ENCODE data around the gene DYNLT3.

DYNLT3 gene, protein sequence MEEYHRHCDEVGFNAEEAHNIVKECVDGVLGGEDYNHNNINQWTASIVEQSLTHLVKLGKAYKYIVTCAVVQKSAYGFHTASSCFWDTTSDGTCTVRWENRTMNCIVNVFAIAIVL

DNA sequence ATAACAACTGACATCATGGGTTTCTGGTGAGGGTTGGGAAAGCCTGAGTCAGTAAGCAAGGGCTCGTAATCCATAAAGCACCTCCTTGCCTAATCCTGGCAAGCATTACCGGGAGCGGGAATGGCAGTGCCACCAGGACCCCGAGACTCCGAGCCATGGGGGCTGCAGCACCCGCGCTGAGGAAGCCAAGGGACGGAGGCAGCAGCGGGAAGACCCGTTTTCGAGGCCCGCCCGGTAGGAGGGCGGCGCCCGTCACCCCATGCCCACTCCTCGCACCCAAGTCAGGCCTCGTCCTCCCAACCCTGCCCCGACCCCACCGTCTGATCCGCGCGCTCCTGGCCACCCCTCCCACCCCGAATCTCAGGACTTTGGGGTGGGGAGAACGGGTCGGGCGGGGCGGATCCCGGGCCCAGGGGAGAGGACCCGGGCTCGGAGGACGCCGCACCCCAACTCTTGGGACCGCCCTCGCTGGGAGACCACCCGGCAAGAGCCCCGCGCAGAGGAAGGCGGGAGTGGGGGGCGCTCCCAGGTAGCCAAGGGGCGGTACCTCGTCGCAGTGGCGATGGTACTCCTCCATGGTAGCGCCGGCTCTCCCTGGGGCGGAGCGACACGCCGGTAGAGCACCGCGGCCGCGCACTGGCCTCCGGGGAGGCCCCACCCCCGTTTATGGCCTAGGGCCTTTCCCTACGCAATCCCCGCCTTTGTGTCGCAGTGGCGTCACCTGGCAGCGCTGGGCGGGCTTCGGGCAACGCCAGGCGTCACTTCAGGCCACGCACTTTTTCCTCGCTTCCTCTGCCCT lies at the start of gene DYNLT3:
Gene DYNLT3, minus strand, starts transcription at position 638 of the 799 bp plus-strand sequence. Its CDS starts 61 bp downstream, at position 577.
- DNase-seq = peak; percentile 83

DNA sequence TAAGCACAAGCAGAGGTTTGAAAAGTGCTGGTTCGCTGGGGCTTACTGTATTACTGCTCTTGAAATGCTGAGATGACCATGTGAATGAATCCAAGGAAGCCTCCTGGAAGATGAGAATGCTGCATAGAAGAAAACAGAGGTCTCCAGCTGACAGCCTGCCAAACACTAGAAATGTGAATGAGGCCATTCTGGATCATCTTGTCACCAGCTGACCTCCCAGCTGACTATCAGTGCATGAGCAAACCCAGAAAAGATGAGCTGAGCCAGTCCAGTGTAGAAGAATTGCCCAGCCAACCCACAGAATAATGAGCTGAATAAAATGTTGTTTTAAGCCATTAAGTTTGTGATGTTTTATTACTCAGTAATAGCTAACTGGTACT lies 49.1 kb upstream of the DYNLT3 start:
- no peak for DNase-seq

DNA sequence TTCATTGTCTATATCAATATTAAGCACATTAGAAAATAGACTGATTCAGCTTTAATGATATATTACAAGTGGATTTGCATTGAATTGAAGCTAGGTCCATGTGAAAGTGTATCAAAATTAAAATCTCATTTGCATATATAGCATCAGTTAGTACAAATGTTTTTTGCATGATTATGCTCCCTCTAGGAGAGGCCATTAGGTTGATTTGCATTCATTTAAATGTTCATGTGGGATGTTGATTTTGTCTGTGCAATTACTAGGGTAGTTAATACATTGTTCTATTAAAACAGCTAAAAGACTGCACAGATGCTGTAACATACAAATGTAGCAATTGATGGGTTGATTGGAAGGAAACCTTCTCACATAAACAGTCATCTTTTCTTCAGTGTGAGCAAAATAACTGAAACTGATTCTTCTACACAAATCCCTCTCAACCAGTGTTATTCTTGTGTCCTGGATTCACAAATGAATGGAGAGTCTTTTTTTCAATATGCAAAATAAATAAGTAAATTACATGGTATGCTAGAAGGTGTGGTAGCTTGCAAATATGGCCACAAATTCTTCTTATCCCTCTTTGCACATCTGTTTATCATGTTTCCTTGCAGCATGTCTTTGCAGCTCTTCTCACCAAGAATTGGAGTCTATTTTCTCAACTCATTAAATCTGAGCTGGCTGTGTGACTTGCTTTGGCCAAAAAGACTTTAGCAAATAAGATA lies 48.6 kb upstream of the DYNLT3 start:
- no peak for DNase-seq

DNA sequence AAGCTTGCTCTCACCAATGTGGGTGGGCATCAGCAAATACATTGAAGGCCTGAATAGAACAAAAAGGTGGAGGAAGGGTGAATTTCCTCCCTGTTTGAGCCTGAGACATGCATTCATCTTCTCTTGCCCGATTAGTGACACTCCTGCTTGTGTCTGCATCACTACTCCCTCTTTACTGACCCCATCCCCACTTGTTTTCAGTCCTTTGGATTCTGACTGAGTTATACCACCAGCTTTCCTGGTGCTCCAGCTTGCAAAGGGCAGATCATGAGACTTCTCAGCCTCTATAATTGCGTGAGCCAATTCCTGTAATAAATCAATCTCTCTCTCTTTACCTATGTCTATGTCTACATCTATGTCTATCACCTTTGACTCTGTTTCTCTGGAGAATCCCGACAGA lies 47.4 kb upstream of the DYNLT3 start:
- no peak for DNase-seq

DNA sequence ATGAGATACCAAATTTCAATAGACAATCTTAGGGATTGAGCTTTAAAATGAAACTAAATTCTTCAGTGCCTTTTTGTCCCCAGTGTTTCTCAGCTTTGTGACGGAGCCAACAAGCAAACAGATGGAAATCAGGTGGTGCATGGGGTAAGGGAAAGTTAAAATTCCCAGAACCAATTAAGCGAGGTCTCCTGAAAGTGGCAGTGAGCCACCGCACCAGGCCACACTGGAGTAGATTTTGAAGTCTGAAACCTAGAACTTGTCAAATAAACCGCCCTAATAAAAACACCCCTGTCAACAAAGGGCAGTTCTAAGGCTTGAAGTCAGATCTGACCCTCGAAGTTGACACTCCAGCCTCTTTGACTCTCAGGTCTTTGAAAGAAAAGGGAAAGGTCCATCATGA lies 40.6 kb upstream of the DYNLT3 start:
- no peak for DNase-seq

DNA sequence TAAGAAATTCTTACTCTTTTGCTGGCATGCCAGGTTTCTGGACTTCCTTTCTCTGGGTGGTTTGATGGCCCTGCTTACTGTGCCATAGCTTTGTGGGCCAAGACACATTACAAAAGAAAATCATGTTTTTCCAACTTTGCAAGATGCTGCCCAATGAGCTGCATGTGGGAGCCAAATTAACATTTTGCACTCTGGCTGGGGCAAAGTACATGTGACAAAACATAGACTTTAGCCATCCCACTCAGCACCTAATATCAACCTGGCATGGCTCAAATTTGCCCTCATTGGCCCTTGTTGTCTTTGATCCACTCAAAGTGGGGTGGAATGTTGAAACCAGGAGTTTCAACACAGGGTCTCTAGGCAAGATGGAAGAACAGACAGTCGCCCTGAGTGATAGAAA lies 40.0 kb upstream of the DYNLT3 start:
- no peak for DNase-seq

DNA sequence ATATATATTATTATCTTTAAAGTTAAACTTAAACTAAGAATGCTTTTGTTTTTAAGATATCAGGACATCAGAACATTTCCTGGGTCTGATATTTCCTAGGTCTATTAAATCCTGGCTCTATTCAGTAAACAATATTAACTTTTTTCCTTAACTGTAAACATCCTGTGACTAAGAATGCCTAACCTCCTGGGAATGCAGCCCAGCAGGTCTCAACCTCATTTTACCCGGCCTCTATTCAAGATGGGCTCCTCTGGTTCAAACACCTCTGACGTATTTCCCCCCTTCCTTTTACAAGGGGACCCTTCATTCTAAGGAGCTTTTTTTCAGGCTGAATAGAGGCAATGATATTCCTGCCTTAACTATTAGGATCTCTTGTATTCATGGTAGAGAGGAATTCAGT lies 35.8 kb upstream of the DYNLT3 start:
- no peak for DNase-seq

DNA sequence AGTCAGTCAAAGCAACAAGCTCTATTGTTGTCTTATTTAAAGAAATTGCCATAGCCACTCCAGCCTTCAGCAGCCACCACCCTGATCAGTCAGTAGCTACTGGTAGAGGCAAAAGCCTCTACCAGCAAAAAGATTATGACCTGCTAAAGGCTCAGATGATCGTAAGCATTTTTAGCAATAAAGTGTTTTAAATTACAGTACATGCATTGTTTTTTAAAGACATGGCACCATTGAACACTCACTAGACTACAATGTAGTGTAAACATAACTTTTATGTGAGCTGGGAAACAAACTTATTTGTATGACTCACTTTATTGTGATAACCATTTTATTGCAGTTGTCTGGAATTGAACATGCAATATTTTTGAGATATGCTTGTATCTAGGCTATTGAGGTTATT lies 32.3 kb upstream of the DYNLT3 start:
- DNase-seq = no peak

DNA sequence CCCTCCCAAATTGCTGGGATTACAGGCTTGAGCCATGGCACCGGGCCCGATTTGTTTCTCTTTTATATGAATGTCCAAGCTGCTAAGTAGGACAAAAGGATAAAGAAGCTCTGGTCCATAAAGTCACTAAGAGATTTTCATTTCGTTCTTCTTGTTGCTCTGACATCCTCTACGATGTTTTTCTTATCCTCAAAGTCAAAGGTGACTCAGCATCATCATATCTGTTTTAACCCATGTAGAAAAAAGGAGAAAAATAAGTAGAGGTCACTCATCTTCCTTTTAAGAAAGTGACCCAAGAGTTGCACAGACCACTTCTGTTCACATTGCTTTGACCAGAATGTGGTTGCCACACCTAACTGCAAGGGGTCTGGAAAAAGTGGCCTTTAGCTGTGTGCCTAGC lies 29.3 kb upstream of the DYNLT3 start:
- DNase-seq = no peak

DNA sequence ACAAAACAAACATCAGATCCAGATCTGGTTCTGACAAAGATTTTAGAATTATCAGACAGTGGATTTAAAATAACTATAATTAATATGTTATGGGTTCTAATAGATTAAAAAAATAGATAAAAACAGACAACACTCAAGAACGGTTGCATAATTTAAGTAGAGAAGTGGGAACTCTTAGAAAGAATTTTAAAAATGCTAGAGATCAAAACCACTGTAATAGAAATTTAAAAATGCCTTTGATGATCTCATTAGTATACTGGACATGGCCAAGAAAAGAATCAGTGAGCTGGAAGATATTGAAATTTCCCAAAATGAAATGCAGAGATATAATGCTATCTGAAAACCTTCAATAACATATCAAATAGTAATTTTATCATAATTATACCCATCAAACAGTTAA lies 28.3 kb upstream of the DYNLT3 start:
- DNase-seq = no peak

DNA sequence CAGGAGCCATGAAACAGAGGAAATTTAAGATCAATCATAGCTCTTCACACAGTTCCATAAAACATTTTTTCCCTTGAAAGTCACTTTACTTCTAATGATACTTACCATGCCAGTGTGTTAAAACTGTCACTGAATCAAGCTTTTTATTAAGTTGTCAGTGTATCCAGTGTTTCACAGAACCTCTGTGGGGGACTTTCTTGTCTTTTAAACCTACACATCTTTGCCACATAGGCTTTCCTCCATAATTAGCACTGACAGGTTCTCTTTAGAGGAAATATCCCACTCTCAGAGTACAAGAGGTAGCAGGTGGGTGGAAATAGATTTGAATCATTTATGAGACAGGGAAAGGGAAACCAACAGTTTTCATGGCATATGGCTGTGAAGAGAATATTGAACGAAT lies 25.8 kb upstream of the DYNLT3 start:
- no peak for DNase-seq

DNA sequence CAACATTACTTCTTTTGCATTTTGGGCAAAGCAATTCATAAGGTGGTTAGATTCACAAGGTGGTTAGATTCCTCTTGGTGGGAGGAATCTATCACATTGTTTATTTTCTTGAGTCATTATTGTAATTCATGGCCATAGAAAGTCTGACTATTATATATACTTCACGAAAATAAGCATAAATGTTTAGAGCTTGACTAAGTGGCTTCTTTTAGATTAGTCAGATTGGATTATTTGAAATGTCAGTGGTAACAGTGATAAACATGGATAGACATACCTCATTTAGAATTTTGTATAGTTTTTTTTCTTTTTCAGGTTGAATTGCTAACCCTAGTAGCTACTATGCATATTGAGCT lies 24.9 kb upstream of the DYNLT3 start:
- DNase-seq = no peak

DNA sequence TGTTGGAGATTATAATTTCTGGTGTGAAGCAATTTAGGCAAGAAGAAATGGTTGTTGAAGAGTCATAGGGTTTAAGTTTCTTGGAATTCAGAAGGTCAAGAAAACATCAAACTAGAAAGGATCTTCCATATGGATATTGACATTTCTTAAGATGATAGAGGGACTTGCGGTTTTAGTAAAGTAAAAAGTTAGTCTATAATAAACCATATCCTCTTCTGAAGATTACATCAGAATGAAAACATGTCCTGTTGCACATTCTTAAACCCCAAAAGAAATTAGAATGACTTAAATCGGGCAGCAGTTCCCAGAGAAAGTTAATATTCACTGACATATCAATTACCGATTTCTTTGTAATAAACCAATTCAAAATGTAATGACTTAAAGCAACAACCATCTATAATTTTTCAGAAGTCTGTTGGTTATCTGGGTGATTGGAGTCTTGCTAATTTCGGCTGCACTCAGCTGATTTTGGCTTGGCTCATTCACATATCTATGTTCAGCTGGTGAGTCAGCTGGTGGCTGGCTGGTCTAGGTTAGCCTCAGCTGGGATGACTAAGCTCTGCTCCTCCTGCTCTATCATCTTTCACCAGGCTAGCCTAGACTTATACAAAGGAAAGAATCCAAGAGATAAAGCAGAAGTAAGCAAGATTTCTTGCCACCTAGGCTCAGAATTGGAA lies 24.4 kb upstream of the DYNLT3 start:
- DNase-seq = peak; percentile 32

DNA sequence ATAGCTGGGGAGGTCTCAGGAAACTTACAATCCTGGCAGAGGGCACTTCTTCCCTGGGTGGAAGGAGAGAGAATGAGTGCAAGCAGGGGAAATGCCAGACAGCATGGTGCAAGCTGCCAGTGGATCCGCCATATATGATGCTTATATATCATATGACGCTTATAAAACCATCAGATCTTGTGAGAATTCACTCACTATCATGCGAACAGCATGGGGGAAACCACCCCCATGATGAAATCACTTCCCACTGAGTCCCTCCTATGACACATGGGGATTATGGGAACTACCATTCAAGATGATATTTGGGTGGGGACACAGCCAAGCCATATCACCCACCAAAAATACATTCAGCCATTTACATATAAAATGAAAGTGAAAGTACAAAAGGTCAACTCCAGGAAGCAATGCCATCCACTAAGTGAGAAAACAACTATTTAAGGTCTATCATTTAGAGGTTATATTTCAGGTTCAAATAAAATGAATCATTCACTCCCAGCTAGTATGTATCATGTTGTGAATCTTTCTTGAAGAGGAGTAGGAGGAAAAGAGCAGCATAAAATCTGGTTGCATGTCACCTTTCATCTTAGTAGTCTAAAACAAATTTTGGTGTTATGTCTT lies 20.3 kb upstream of the DYNLT3 start:
- no peak for DNase-seq

DNA sequence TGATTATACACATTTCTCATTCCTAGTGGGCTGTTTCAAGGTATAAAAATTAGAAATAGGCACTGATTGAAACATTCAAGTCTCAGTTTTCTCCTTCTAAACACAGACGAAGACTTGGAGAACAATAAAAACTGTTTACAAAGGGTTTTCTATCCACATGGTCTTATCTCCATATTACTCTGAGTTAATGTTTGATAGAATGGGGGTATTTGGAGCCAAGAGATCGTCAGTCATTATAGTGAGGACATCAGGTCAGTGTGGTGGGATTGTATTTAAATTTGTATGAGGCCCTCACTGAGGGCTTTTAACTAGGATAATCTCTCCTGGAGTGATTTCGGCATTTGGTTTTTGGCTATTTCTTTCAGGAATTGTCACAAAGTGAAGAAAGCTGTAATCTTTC lies 16.4 kb upstream of the DYNLT3 start:
- DNase-seq = no peak

DNA sequence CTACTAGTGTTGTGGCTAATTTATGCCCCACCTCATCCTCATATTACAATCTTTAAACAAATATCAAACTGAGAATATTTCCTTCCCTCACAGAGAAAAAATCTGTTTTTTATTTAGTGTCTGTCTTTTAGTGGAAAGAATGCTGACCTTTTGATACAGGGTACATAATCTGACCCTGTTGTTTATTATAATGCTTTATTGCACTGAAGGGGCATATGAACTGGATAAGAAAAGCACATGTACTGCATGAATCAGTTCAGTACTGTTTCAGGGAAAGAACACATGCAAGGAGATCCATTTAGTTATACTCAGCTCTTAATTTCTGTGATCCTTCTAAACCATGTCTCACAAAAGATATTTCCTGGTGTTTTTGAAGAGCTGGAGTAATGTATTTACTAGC lies 15.5 kb upstream of the DYNLT3 start:
- DNase-seq = no peak

DNA sequence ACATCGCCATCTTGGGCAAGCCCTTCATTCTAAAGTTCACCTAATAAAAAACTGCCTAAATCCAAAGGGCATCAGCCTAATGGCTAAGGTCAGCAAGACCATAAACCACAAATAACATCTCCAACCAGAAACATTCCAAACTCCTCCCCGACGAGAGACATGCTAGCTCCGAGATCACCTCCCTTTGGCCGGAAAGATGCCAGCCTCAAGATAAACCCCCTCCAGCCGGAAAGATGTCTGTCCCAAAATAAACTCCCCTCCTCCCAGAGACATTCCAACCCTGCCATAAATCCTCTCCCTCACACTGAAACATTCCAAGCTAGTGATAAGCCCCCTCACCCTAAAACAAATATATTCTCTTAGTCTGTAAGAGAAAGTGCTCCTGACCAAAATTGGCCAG lies 13.3 kb upstream of the DYNLT3 start:
- DNase-seq = no peak

DNA sequence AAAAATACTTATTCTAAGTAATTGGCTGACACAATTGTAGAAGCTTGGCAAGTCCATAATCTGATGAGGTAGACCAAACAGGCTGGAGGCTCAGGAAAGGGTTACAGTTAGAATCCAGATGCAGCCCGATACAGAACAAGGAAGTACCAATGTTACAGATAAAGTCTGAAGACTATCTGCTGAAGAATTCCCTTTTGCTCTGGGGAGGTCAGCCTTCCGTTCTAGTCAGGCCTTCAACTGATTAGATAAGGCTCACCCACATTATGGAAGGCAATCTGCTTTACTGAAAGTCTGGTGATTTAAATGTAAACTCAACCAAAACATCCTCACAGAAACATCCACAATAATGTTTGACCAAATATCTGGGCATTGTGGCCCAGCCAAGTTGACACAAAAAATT lies 7.4 kb upstream of the DYNLT3 start:
- no peak for DNase-seq

DNA sequence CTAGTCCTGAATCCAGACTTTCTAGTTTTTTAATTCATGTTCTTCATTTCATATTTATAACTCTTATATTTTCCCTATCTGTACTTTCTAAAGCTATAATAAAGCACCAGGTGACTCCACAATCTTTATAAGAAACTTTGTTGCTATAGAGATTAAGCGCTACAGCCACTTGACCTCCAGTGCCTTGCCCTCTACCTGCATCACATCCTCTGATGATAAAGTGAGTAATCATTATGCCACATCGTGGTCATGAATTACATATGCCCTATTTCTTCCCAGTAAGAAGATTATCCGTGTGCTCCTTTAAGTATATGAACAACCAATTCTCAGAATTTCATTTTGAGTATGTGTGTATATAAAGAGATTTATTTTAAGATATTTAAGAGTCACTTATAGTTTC lies 6.8 kb upstream of the DYNLT3 start:
- DNase-seq = no peak

DNA sequence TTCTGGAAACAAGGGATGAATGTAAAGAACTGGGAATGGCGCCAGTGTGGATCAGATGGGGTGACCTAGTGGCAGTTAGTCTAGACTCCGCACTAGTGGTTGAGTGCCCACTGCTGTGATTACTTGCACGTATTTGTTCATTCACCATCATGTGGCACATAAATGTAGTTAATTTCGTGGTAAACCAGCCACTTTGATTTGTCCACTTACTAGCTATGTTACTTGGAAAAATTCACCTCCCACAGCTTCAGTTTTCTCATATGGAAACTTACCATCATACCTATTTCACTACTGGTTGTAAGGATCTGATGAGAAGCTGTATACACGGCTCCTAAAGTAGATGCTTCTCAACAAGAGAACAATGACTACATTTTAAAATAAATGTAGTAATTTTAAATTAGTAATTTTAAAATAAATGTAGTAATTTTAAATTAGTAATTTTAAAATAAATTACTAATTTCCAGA lies 394 bp upstream of the DYNLT3 start:
- DNase-seq = no peak

DNA sequence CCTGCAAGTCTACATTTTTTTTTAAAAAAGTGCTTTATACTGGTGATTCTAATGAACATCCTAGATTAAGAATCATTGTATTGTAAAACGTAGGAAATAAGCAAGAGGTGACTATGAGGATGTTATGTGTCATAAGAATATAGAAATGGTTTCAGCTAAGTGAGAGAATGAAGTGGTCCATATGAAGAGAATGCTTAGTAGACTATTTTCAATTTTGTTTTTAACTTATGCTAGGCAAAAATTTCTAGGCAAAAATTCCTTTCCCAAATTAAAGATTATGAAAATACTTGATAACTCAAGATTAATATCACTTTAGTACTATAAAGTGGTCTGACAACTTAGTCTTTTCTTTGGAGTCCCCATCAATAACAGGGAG lies 825 bp downstream of the DYNLT3 start:
- DNase-seq = no peak

DNA sequence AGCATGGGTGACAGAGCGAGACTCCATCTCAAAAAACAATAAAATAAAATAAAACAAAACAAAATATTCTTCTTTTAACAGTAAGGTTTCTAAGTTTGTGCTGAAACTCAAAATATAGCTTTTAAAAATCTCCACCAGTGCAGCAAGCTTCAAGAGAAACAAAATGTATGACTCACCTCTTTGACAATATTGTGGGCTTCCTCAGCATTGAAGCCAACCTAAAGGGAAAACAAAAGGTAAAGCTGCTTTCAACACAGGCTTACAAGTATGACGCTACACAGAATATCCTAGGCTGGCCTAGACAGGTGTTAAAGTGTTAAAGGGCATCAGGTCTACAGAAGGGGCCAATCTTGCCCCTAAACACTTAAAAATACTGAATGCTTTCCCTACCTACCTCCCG lies 1.2 kb downstream of the DYNLT3 start:
- peak; percentile 10 for DNase-seq

DNA sequence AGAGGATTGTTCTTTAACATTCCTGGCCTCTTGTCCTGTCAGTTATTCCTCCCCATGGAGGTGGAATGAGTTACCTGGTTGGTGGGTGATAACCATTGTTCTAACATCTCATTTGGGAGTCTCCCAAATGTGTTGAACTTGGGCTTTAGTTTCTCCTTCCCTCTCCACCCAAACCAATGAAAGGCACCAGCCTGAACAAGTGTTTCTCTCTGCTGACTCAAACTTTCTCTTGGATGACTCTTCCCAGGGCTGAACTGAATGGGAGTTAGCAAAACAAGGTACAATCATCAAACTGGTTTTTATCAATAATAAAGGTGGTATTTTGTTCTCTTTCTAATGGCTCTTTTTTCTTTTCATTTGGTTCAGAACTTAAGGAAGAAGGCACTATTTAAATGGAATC lies 2.7 kb downstream of the DYNLT3 start:
- DNase-seq = no peak

Data from activated CD4-positive, alpha-beta T cell treated with anti-CD3 and anti-CD28 coated beads, Interleukin-2, amount 50 U/mL, for 16 hours (primary cell).